Globus pallidus (tissue), 1 donor: ENCODE results near the gene AKNAD1.

Experiments
- DNase-seq: peaks from one replicate; pipeline ENCODE4 v3.0.0-alpha.2; 2015; ENCODE audit warnings: low spot score

The AKNAD1 gene

DNA sequence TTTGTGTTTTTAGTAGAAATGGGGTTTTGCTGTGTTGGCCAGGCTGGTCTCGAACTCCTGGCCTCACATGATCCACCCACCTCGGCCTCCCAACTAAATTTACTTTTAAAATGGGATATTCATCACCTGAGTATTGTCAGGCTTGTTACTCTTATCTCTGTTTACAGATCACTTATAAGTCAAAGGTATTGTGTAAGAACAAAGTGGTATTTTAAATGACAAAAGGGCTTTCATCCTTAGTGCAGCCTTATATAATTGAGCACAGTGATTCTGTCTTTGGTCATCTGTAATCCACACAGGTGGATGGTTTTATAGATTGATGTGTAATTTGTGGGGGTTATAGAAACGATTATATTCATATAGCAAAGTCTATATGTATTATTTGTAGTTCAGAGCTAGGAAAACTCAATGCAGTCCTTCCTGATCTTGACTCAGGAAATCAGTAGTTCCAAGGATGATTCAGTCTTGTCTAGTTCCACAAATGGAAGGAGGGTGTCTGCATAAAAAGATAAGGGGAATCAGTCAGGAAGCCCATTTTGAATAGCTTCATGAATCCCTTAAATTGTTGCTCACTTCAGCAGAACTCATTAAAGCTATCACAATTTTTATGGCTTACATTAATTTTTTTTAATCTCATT lies 75.8 kb downstream of the AKNAD1 start:
- no peak for DNase-seq

DNA sequence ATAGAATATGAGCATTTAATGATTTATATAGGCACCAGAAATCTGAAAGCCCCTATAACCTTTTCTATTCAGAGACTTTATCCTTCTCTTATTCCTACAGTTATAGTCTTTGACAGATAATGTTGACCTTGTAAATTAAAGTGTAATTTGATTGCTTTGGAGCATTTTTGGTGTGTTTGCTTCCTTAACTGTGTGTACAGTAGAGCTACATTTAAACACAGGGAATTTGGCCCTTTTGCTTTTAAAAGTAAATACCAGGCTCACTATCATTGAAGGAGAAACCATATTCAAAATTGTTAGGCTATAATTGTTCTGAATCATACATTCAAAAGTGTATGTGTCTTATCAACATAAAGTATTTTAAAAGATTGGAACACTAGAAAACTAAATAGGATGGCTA lies 77.4 kb downstream of the AKNAD1 start:
- DNase-seq, result no peak

DNA sequence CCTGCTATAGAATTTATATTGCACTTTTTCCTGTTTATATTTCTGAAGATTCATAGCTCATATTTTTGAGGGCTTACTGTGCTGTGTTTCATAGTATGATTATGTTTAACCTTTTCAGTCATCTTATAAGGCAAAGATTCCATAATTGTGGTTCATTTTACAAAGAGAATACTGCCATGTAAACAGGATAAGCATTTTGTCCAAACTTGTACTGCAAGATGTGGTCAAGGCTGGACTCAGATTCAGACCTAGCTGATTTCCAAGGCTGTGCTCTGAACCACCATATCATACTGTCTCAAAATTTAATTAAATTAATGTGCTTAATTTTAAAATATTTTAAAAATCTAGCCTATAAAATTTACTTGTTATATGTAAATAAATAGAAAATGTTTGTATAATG lies 79.1 kb downstream of the AKNAD1 start:
- DNase-seq, result no peak

DNA sequence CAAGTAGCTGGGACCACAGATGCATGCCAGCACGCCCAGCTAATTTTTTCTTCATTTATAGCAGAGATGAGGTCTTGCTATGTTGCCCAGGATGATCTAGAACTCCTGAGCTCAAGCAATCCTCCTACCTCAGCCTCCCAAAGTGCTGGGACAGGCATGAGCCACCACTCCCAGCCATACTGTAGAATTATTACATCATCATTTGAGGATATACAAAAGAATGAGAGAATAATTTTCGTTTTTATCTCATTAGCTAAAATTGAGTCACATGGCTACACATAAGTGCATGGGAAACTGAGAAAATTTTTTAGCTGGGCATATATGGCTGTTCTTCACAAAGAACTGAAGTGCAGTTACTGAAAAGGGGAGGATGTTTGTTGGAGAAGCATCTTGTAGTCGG lies 89.2 kb downstream of the AKNAD1 start:
- no peak for DNase-seq

DNA sequence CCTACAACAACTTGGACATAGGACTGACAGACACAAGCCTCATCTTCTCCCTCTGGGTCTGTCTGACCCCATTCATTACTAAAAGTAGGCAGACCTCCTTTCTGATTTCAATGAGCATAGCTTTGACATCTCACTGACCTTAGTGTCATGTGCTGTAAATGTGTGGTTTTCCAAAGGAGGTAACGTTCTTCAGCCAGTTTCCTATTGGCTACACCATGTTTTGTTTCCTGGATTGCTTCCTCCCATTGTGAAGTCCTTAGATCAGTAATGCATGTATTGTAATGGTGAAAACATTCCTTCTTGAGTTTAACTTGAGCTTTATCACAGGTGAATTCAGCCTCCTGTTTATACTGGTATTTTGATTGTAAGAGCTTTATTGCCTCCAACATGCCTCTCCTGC lies 89.8 kb downstream of the AKNAD1 start:
- DNase-seq, result no peak
